GM18505 (cell line): ENCODE data around the gene FRS2.

Source experiments
- ATAC-seq: cut with Tn5 transposase; IDR thresholded peaks from one replicate; pipeline ENCODE4 v1.9.1; 2021; ENCODE audit not compliant: unreplicated experiment
- POLR2A ChIP-seq: IDR thresholded peaks from 4 replicates; pipeline ENCODE4 v1.6.1; 2011; ENCODE audit warnings: borderline replicate concordance; ENCODE audit not compliant: insufficient read depth, insufficient read length; ENCODE audit errors: extremely low read depth

The FRS2 gene

DNA sequence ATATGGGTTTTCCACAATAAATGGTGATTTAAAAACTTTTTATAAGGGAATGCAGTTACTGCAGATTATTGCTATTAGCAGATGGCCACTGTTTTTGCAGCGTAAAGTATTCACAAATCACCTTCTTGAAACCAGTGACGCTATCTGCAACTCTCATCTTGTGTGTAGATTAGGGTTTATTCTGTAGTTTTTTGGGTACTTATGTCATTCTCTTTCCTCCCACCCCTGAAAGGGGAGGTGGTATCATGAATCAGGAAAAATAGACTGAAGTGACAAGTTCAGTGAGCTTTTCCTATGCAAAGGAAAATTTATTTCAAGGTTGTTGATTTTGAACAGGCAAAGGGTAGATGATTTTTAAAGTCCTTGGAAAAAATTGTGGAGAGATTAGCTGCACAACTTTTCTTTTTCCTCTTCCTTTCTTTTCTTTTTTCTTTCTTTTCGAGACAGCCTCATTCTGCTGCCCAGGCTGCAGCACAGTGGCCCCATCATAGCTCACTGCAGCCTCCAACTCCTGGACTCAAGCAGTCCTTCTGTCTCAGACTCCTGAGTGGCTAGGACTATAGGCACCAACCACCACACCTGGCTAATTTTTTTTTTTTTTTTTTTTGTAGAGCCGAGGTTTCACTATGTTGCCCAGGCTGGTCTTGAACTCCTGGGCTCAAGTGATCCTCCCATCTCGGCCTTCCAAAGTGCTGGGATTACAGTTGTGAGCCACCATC is 1.6 kb downstream of the FRS2 start:
- no peak for ATAC-seq

DNA sequence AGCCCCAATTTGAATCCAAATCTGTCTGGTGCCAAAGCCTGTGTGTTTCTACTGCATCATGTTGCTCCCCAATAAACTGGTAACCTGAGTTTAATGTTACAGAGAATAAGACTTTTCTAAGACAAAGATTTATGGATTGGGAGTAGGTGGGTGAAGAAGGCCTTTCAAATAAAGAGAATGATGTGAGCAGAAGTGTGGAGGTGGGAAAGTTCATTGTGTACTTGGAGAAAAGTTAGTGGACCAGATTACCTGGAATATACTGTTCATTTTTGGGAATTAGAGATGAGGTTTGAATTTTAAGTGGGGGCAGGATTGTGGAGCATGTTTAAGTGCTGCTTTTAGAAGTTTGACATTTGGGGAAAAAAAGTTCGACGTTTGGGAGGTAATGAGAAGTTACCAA is 3.1 kb downstream of the FRS2 start:
- TF ChIP-seq POLR2A = no peak
- ATAC-seq = no peak

More for the DNA sequence above, 1.6 kb downstream of the FRS2 start:
- TF ChIP-seq POLR2A = no peak

DNA sequence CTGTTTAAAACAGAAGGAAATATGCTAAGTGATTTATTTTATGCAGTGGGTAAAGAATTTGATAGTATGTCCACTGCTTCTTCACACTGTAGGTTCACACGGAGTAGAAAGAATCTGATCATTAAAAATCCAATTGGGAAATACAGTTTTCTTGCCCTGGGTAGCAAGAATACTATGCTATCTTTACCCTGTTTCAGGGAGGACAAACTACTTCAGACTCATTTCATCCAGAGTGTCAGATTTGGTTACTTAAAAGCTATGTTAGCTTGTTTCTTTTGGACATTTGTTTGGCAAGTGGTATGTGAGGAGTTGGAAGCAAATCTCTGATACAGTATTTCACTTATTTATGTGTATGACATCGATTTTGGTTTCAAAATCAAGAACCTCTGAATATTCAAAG is 4.3 kb downstream of the FRS2 start:
- no peak for TF ChIP-seq POLR2A
- ATAC-seq = no peak

DNA sequence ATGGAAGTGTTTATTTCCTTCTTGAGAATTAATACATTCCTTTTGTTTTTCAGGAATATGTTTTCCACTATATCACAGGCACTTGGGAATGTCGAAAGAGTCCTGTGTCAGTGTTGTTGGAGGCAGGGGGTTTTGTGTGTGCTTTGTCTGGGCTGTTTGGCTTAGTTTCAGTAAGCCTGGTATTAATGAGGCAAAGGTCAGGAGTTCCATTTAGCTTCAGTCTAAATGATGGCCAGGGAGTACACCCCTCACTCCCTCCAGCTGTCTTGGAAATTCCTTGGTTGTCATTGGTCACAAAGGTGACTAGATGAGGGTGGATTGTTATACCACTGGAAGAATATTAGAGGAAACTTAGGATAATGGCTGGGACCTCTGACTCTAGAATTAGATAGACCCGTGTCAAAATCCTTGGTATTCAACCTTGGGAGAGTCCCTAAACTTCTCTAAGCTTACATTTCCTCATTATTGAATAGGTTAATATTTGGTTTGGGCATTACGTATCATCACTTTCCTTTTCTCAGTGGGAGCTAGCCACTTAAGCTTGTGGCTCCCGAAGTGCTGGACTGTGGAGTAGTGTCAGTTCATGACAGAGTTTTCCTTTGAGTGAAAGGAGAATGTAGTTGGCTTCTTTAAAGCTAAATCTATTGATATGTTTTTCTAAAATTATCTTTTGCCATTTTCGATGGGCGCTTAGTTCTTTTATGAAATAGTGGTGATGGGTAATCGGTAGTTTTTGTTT is 5.2 kb downstream of the FRS2 start:
- TF ChIP-seq POLR2A = no peak
- ATAC-seq = no peak

DNA sequence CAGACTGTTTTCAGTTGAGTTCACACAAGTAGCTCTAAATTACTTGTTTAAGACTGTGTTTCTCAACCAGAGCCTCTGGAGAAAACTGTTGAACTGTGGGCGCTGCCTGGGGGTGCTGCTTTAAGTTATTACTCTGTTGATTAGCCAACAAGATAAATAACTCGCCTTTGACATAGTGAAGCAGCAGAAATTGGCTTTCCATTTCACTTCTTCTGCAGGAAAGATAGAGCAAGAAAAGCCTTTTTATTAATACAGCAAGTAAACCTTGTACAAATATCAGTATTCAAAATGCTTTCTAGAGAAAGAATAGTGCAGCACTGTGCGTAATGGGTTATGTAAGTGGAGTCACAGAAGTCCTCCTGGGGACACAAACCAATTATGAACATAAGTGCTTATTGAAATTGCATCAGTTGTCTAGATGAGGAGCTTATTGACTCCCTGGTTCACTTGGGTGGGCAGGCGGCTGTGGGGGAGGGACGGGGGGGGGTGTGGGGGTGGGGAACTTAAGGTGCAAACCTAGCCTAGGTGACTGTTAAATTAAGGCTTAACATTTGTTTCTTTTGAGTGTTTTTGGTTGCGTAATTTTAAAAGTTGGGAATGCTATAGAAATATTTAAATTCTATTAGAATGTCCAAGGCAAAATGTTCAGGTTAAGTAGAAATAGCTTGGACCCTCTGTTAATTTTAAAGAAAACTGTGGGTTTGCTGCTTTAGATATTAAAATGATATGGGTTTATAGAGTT is 6.3 kb downstream of the FRS2 start:
- no peak for TF ChIP-seq POLR2A
- ATAC-seq = no peak

DNA sequence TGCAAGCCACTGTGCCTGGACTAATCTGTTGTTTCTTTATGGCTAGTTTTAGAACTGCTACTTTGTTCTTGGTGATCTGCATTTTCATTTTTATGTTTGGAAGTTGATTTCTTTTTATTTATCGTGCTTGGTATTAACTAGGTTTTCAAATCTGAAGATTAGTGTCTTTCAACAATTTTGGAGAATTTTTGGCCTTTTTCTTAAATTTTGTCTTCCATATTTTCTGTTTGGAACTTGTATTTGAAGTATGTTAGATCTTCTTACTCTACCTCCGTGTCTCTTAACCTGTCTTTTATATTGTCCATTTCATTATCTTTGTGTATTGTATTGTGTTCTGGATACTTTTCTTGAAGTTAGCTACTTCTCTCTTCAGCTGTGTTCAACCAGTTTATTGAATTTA is 9.5 kb downstream of the FRS2 start:
- no peak for ATAC-seq
- TF ChIP-seq POLR2A = no peak

DNA sequence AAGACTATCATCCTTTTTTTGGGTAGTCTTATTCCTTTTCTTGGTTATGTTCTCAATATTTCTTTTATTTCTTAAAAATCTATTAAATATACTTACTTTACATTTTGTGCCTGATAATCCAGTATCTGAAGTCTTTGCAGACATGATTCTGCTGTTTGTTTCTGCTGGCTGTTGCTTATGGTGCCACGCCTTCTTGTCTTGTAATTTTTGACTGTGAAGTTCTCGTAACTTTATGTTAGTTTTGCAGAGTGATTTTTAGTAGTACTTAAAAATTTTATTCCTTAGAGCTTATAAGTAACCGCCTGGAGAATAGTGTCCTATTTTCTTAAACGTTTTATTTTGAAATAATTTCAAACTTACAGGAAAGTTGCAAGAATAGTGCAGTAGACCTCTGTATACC is 10.5 kb downstream of the FRS2 start:
- no peak for TF ChIP-seq POLR2A
- ATAC-seq = no peak

DNA sequence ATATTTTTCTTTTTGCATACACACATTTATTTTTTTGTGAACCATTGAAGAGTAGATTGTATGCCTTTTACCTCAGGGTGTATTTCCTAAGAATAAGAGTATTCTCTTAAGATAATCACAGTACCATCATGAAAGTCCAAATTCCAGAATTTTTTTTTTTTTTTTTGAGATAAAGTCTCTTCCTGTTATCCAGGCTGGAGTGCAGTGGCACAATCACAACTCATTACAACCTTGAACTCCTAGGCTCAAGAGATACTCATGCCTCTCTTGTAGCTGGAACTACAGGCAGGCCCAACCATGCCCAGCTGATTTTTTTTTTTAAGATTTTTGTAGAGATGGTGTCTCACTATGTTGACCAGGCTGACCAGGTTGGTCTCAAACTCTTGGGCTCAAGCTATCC is 10.9 kb downstream of the FRS2 start:
- no peak for TF ChIP-seq POLR2A
- ATAC-seq = no peak

DNA sequence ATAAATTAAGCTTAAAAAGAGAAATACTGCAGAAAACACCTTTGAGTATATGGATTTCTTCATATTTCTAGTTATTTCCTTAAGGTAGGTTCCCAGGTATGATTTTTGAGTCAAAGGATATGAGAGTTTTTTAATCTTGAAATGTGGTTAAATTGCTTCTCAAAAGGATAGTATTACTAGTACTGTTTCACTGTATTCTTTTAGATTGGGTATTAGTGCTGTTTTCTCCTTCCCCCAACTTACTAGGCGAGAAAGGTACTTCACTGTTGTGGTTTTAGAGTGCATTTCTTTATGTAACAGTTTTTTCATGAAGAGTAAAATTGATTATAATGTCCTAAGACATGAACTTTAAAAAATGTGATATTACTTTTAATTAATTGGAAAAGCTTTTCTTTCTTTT is 13.5 kb downstream of the FRS2 start:
- TF ChIP-seq POLR2A = no peak
- ATAC-seq = no peak

DNA sequence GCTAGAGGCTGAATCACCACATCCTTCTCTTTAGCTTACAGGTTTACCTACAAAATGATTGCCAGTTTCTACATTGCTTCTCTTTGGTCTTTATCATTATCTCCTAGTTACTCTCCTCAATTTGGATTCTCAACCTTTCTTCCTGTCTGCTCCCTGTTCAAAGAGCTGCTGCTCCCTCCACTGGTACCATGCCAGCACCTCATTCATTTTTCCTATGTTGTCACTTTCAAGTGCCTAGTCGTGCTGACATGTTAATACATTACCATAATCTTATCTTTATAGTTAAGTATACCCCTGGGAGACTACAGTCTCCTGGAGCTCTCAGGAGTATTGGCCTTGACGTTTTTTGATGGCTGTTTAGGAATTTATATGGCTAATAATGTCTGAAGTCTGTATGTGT is 14.2 kb downstream of the FRS2 start:
- no peak for TF ChIP-seq POLR2A
- ATAC-seq = no peak

DNA sequence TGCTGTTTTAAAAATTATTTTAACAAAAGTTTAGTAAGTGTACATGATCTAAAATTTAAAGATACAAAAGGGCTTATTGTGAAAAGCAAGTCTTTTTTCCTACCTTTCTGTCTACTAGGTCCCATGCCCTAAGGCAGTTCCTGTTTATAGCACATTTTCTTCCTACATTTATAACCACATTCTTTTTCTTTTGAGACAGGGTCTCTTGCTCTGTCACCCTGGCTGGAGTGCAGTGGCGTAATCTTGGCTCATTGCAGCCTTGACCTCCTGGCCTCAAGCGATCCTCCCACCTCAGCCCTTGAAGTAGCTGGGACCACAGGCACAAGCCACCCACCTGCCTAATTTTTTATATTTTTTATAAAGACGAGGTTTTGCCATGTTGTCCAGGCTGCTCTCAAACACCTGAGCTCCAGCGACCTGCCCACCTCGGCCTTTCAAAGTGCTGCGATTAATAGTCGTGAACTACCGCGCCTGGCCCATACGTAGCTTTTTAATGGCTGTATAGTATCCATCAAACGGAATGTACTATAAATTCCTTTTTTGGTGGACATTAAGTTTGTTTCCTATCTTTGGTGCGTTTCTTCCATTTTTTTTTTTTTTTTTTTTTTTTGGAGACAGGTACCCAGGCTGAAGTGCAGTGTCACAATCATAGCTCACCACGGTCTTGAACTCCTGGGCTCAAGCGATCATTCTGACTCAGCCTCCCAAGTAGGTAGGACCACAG is 20.9 kb downstream of the FRS2 start:
- TF ChIP-seq POLR2A = no peak
- no peak for ATAC-seq

DNA sequence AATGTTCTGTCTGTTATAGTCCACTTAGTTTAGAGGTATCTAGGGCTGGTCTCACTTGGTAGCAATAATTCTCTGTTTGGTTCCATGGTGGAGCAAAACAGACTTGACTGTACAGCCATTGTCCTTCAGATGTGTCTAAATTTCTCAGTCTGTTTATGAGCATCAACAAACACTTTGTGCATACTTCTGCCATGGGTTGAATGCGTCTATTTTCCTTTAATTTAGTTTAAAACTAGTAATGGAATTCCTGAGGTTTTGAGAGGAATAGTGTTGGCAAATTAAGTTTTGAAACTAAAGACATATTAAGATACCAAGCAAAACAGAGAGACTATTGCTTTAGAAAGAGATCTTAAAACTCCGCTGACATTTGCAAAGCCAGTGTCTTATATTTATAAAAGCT is 22.6 kb downstream of the FRS2 start:
- no peak for TF ChIP-seq POLR2A
- ATAC-seq = no peak

DNA sequence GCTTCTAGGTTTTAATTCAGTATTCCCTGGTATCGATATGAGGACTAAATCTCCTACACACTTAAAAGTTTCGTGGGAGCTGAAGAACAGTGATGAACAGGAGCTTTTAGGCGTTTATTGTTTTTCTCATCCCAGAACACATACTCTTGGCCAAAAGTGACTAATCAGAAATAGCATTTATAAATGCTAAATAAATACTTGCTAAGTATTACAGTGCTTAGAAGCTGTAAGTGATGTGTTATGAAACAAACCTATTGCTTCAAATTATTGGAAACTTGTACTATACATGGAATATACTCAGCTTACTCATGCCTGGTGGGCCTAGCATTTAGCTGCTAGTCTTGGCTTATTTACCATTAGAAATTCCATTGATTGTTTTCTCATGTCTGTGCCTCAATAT is 24.9 kb downstream of the FRS2 start:
- no peak for ATAC-seq
- TF ChIP-seq POLR2A = no peak

DNA sequence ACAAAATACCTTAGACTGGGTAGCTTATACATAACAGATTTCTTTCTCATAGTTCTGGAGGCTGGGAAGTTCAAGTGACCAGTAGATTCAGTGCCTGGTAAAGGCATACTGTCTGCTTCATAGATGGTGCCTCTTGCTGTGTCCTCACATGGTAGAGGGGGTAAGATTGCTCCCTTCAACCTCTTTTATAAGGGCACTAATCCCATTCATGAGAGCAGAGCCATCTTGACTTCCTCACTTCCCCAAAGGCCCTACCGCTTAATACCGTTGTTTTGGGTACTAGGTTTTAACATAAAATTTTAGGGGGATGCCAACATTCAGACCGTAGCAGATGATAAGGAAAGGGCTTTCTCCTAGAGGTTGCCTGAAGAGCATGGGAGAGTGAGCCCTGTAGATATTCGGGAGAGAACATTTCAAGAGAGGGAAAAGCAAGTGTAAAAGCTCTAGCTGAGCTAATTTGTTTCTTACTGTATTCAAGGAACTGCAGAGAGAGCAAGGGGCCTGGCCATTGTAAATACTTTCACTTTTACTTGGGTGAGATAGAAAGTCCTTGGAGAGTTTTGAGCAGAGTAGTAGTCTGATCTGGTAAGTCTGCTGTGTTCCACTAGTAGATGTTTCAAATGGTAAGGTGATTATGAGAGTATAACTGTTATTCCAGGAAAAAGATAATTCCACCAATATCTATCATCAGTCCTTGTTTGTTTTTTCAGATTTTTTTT is 27.3 kb downstream of the FRS2 start:
- ATAC-seq = peak; percentile 92
- TF ChIP-seq POLR2A = no peak

DNA sequence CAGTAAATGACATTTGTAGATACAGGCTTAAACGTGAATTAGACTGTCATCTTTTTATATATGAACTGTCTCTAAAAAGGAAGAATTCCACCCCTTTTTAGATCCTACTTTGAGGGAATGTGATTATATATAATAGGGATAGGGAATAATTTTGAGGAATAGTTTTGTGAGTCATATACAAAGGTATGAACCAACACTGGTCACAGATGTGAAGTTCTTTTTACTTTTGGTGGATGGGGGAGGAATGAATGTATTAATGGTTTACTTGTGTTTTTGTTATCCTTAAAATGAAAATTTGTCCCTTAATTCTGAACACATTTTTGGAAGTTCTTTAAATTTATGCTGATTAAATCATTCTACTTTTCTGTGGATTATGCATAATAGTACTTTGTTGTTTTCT is 30.4 kb downstream of the FRS2 start:
- no peak for TF ChIP-seq POLR2A
- no peak for ATAC-seq
